Measurements from ENCODE around the gene IDUA. TPM values are rescaled to one million over a fixed set of nuclear protein-coding genes. Genes with fewer than 3 reads are reported as not detected.

IDUA gene
- total RNA-seq = 30.8 TPM

DNA sequence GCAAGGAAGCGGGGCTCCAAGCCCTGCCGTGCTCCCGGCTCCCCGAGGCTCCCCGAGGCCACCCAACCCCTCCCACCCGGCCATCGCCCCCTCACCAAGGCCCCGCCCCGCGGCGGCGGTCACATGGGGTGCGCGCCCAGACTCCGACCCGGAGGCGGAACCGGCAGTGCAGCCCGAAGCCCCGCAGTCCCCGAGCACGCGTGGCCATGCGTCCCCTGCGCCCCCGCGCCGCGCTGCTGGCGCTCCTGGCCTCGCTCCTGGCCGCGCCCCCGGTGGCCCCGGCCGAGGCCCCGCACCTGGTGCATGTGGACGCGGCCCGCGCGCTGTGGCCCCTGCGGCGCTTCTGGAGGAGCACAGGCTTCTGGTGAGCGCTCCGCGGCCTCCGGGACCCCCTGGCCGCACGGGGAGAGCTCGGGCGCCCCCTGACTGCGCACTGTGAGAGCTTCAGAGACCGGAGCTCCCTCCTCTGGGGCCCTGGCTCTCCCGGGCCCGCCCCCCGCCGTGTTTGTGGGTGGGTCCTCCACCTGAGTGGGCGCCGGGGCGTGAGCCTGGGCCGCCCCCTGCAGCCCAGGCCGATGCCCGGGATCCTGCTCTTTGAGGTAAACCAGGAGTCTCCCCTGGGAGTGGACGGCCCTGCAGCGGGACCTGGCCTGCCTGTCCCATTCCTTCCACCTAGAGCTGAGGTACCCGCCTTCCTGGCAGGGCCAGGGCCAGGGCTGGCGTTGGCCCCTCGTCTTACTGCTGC, at the start of gene IDUA:
IDUA (plus strand) TSS at position 166 of the 745 bp plus-strand sequence; CDS start at position 207, 41 bp downstream.

GRCh38 chr4:973431-974397, 13.1 kb upstream of the IDUA start, which contains the start of gene DGKQ:
Gene DGKQ (minus strand): TSS chr4:973569. CDS start chr4:973482, 87 bp downstream.

DNA sequence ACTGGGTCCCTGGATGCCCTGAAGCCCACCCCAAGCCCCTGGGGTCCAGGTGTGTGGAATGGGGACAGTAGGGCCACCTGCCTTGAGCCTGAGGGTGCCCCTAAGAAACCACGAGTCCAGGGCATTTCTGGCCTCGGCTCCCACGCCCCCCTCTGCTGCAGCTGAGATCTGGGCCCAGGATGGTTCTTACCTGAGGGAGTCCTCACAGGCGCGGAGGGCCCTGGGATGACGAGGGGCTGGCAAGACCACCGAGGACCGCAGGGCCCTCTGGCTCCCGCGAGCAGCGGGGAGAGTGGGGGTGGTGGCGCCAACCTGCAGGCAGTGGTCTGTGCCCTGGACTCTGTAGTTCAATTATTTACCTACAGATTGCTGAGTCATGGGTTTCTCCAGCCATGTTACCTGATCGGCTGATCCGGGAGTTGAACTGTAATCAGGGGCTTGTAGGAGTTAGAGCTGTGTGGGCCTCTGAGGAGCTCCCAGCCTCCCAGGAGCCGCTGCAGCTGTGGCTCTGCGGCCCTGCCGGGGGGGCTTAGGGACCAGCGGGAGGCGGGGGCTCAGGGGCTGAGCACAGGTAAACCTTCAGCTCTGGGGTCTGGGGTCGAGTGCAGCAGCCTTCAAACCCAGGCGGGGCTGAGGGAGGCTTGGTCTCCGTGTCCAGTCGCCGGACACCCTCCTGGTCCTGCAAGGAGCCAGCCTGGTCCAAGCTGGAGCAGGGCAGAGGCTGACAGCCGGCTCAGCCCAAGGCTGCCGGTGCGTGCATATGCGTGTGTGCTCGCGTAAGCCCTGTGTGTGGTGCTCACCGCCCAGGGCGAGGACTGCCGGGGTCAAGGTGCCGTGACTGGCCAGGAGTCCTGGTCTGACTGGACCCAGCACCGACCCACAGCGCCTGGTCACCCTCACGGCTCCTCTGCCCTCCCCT, 6.5 kb downstream of the IDUA start, which contains the start of gene SLC26A1:
SLC26A1 (minus strand) TSS at position 294 of the 919 bp plus-strand sequence. CDS start 1,701 bp downstream, outside the sequence.

DNA sequence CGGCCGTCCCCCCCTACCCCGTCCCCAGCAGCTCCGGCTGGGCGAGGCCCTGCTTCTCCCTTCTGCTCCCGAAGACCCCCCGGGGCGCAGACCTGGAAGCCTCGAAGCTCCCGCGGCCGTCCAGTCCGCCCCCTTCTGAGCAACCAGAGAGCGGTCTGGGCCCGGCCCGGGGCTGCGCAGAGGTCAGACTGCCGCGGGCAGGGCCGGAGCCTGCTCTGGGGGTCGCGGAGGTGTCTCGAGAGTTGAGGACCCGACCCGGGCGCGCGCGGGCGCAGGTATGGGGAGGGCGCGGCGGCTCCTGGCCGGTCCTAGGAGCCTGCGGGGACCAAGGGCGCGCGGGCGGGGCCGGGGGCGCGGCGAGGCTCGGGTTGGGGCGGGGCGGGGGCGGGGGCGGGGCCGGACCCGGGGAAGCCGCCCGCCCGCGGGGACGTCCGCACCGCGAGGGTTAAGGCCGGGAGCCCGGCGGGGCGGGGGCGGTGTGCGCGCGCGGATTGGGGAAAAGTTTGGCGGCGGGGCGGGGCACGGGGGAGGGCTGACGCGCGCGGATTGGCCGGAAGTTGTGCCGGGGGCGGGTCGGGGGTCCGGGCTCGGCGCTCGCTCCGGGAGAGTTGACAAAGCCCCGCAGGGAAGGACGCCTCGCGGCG, 24.3 kb downstream of the IDUA start, which contains the start of gene FGFRL1:
FGFRL1 (plus strand) TSS at position 605 of the 644 bp plus-strand sequence. CDS start 860 bp downstream, outside the sequence.

Other genes with a start within 250 kb of the IDUA start
- gene CPLX1, start 160.9 kb upstream of the IDUA start, total RNA-seq = 2.6 TPM
- gene GAK, start 54.7 kb upstream of the IDUA start, total RNA-seq = 108 TPM
- 28.9 TPM for gene TMEM175, start 54.6 kb upstream of the IDUA start, total RNA-seq
- 6.4 TPM for gene DGKQ, start 13.5 kb upstream of the IDUA start, total RNA-seq
- gene SLC26A1, start 6.4 kb downstream of the IDUA start, total RNA-seq = 9.4 TPM
- gene FGFRL1, start 24.6 kb downstream of the IDUA start, total RNA-seq = 59.1 TPM
- 9.6 TPM for gene RNF212, start 126.5 kb downstream of the IDUA start, total RNA-seq
- gene SPON2, start 185.5 kb downstream of the IDUA start, total RNA-seq = 49.7 TPM

All from metanephros (tissue), 1 donor.